NCI-H2196 (cell line): ENCODE results near the gene NR4A3.

ENCODE experiments used
- DNase-seq: peaks from one replicate; lab custom pipeline; 2025; ENCODE audit not compliant: unreplicated experiment; lab: John Stamatoyannopoulos, UW

NR4A3 gene

DNA sequence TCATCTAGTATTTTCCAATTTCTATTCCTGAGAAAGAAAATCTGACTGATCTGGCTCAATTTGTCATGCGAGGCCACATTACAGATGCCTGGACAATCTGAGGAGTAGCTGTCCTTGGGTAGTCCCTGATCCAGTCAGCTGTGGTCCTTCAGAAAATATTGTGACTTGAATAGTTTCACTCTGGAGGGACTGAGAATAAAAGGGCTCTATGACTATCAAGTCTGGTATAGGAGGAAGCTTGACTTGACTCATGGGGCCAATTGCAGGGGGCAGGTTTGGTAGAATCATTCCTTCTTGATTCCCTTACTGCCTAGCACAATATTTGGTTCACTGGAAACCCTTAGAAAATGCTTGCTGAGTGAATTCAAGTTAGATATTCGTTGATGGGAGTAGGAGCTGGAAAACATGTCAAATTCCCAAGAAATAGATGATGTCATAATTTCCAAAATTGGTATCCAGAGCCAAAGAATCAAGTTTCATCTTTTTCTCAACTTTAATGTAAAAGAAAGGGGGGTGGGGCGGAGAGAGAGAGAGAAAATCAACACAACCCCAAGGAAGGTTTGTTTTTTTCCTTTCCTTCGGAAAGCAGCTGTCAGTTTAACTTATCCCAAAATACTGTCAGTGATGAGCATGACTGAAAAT, 52.4 kb downstream of the NR4A3 start:
- no peak for DNase-seq

DNA sequence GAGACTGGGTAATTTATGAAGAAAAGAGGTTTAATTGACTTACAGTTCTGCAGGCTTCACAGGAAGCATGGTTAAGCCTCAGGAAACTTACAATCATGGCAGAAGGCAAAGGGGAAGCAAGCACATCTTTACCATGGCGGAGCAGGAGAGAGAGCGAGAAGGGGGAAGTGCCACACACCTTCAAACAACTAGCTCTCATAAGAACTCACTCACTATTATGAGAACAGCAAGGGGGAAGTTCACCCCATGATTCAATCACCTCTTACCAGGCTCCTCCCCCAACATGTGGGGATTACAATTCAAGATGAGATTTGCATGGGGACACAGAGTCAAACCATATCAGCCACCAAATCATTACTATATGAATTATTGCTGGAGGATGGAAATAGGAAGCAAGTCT, 54.5 kb downstream of the NR4A3 start:
- DNase-seq: no peak

DNA sequence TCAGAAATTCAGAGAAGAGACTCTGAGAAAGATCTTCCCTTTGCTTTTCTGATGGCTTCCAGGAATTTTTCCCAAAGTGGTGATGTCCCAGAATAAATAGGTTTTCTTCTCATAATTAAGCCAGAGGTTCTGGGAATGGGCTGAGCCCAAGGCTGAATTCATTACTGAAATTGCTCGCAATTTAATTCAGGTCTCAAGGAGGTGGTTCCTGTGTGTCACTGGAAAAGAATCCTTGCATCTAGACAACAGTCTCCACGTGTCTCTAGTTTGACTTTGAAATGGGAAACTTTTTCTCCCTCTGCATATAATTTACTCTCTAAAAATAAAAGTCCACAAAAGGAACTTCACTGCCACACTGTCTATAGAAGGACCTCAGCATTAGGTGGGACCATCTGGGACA, 57.0 kb downstream of the NR4A3 start:
- no peak for DNase-seq

- DNase-seq: no peak
These were observed 60.1 kb downstream of the NR4A3 start for GRCh38 chr9:99881769-99882168.

DNA sequence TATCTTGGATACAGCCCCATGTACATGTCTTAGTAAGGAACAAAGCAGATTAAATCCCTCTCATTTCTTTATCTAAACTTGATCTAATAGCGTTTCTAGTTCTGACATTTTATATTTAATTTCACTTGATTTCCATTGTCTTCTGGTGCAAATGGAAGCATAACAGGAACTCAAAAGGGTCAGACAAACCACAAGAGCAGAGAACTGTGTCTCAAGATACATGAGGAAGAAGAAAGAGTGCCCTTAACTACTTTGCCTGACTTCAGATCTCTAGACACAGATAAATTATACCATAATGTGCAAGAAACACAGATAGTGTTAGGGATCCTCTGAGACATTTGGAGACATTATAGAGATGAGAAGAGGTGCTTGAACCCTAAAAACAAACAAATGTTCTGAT, 64.1 kb downstream of the NR4A3 start:
- no peak for DNase-seq

DNA sequence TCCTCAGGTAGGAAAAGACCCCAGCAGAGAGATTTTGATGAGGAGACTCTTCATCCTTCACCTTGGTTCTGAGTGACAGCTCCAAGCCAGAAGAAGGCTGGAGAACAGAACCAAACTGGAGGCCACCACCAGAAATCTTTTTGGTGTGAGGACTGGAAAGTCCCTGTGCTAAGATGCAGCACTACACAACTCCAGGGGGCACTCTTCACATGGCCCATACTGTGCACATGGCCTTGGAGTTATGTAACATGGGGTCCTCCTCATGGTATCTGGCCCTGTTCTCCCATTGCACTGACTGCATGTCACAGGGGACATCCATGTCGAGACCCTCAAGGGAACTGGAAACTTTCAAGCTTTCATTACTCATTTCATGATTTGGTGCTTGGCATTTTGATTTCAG, 67.4 kb downstream of the NR4A3 start:
- no peak for DNase-seq

DNA sequence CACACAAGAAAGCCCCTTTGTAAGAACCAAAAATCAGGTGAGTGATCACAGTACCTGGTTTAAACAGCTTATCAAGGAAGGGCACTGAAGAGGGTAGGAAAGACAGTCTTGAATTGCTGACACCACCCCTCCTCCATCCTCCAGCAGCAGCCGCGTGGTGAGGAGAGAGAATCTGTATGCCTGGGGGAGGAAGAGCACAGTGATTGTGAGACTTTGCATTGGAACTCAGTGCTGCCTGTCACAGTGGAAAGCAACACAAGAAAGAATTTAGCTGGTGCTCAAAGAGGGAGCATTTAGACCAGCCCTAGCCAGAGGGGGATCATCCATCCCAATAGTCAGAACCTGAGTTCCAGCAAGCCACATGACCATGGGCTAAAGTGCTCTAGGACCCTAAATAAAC, 73.1 kb downstream of the NR4A3 start:
- DNase-seq: no peak

DNA sequence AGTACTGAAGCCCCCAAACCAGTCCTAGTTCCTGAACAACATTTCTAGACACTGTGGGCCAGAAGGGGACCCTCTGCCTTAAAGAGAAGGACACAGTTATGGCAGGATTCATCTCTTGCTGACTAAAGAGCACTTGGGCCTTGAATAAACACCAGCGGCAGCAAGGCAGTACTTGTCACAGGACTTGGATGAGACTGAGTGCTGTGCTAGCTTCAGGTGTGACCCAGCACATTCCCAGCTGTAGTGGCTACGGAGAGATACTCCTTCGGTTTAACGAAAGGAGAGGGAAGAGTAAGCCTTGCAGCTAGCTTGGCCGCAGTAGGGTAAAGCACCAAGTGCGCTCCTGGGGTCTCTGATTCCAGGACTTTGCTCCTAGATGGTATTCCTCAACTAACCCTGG, 73.8 kb downstream of the NR4A3 start:
- DNase-seq: no peak

- no peak for DNase-seq
These were observed 74.4 kb downstream of the NR4A3 start for GRCh38 chr9:99896119-99896518.

DNA sequence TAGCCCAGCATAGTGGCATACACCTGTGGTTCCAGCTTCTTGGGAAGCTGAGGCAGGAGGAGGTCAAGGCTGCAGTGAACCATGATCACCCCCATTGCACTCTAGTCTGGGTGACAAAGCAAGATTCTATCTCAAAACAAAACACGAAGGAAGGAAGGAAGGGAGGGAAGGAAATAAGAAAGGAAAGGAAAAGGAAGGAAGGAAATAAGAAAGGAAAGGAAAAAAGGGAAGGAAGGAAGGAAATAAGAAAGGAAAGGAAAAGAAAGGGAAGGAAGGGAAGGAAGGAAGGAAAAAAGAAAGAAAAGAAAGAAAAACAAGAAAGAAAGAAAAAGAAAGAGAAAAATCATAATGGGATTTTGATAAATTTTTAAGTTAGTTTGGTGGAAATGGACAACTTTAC, 81.7 kb downstream of the NR4A3 start:
- no peak for DNase-seq

DNA sequence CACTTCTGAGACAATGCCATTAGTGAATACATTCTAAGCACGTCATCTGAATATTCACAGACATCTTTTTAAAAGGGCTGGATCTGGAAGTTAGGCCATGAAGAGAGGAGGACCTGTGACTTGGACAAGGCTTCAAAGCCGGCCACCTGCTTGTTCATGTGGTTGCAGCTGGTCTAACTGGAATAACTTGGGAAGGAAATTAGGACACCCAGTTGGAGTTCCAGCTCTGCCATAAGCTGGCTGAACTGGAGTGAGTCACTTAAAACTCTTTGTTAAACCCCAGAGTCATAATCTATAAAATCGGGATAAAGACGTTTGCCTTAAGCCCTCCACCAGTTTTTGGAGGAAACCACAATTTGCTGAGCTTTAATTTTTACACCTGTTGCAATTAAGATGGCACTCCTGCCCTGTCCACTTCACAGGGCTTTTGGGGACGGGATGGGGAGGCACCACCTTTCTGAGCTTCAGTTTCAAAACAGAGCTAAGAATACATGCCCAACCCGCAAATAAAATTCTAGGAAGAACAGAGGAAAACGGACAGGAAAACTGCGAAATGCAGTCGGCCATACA, 84.2 kb downstream of the NR4A3 start:
- peak; percentile 27 for DNase-seq

- DNase-seq: peak; percentile 84
These were observed 84.9 kb downstream of the NR4A3 start, which contains the start of gene STX17 for GRCh38 chr9:99906403-99907207. TSS of gene STX17 (plus strand) at chr9:99906654. CDS start at chr9:99915240, 8,586 bp downstream.

DNA sequence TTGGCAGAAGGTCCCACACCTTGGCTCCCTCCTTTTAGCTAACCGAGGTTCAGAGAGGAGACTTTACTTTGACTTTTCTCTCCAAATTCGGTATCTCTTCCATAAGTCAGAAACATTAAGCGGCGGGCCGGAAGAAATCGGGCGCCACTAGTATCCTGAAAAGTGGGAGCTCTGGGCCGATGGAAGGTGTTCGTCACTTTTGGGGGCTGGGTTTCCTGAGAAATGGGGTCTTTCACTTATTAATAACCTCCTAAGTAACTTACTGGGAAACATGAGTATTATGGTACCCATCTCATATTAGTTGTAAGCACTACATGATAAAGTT, 85.5 kb downstream of the NR4A3 start:
- DNase-seq: no peak

DNA sequence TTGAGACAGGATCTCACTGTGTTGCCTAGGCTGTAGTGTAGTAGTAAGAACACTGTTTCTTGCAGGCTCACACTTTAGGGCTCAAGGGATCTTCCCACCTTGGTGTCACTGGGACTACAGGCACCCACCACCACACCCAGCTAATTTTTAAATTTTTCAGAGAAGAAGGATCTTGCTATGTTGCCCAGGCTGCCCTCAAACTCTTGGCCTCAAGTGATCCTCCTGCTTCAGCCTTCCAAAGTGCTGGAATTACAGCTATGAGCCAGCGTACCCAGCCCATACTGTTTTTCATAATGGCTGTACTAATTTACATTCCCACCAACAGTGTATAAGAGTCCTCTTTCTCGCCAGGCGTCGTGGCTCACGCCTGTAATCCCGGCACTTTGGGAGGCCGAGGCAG, 89.9 kb downstream of the NR4A3 start:
- no peak for DNase-seq
